HepG2 (cell line): ENCODE measurements around the gene RCC2. TPM values are rescaled to one million over a fixed set of nuclear protein-coding genes. Genes with fewer than 3 reads are reported as not detected.

Experiments
- ATAC-seq: fragments of 200-7000 bp; cut with Tn5 transposase; 3 replicates; pipeline ENCODE4 v1.9.1; 2020; ENCODE audit warnings: mild to moderate bottlenecking, moderate library complexity
- BruUV-seq: library from RNA; stranded (reverse); fragments of 400-500 nt; replicated peaks from 2 replicates; lab custom pipeline; 2021; lab: Mats Ljungman, UMichigan
- CTCF ChIA-PET: fragments of 300-600 bp; formaldehyde crosslinking; extraction: SDS; loops from one replicate; lab custom pipeline; 2021; ENCODE audit warnings: low total read pairs, inconsistent platforms, low intra/inter-chr PET ratio; lab: Yijun Ruan, JAX
- POLR2A ChIA-PET: fragments of 350-600 bp; sonication (Branson Sonifier 250); formaldehyde crosslinking; loops from one replicate; lab custom pipeline; 2020; ENCODE audit warnings: antibody characterized with exemption, inconsistent platforms; lab: Yijun Ruan, JAX
- DNase-seq: peaks from one replicate; pipeline ENCODE4 v3.0.0-alpha.2; 2015; ENCODE audit warnings: low spot score
- FAIRE-seq: peaks from 3 replicates; lab custom pipeline; 2011; peaks lifted over from hg19 to GRCh38; lab: Jason Lieb, UNC
- H2AFZ ChIP-seq: one replicate; pipeline ENCODE4 v1.6.1; 2011; ENCODE audit warnings: low read length, inconsistent platforms
- H3K27ac ChIP-seq: fragments of 300-600 bp; 3 replicates; pipeline ENCODE4 v1.8.0; 2011; ENCODE audit warnings: mixed run types, mild to moderate bottlenecking, mixed read lengths, low read length, inconsistent platforms; ENCODE audit not compliant: insufficient read depth; ENCODE audit errors: extremely low read length
- H3K27me3 ChIP-seq, 2 experiments: fragments of 200-600 bp in 1 of 2; 2 replicates in 1 of 2; 3 replicates in 1 of 2; pipeline versions ENCODE4 v1.6.0 to v1.8.0; 2011; ENCODE audit warnings: low read length in 2 of 2, mild to moderate bottlenecking in 2 of 2, moderate library complexity in 2 of 2, inconsistent platforms in 1 of 2; ENCODE audit not compliant: insufficient read depth in 2 of 2, control insufficient read depth in 1 of 2
- H3K36me3 ChIP-seq, 2 experiments: fragments of 200-600 bp in 1 of 2; replicated peaks in 1 of 2; 2 replicates in 1 of 2; 3 replicates in 1 of 2; pipeline versions ENCODE4 v1.5.1 to v1.8.0; 2011; ENCODE audit warnings: low read length in 2 of 2, inconsistent platforms in 1 of 2; ENCODE audit not compliant: insufficient read depth in 2 of 2, control insufficient read depth in 1 of 2
- H3K4me1 ChIP-seq: 2 replicates; pipeline ENCODE4 v1.5.1; 2012; ENCODE audit warnings: low read length, inconsistent platforms; ENCODE audit not compliant: insufficient read depth
- H3K4me2 ChIP-seq: 2 replicates; pipeline ENCODE4 v1.6.0; 2011; ENCODE audit warnings: low read depth, low read length, inconsistent platforms
- H3K4me3 ChIP-seq, 3 experiments: fragments of 200-600 bp in 1 of 3; sonication (generic), shearing (Covaris generic) in 1 of 3; replicated peaks in 1 of 3; 2 replicates each; pipeline ENCODE4 v1.5.1; 2011 to 2016; ENCODE audit warnings: low read length in 3 of 3, inconsistent platforms in 2 of 3, low read depth in 2 of 3, mild to moderate bottlenecking in 2 of 3, control low read depth in 1 of 3, mixed read lengths in 1 of 3; ENCODE audit not compliant: insufficient read depth in 1 of 3
- H3K79me2 ChIP-seq: one replicate; pipeline ENCODE4 v1.6.1; 2011; ENCODE audit warnings: low read length, inconsistent platforms; ENCODE audit not compliant: insufficient read depth
- H3K9ac ChIP-seq: 2 replicates; pipeline ENCODE4 v1.6.0; 2011; ENCODE audit warnings: mild to moderate bottlenecking, low read depth, low read length, inconsistent platforms; ENCODE audit not compliant: insufficient read depth
- H3K9me3 ChIP-seq: 2 replicates; pipeline ENCODE4 v1.5.1; 2012; ENCODE audit warnings: mild to moderate bottlenecking, low read length
- H4K20me1 ChIP-seq: 2 replicates; pipeline ENCODE4 v1.6.0; 2011; ENCODE audit warnings: inconsistent platforms, mild to moderate bottlenecking, low read length, moderate library complexity; ENCODE audit not compliant: insufficient read depth
- ASH2L ChIP-seq: fragments of 300-600, 200-600 bp; sonication (generic); IDR thresholded peaks from 2 replicates; pipeline ENCODE4 v1.7.0; 2017; ENCODE audit warnings: low read depth, mild to moderate bottlenecking, moderate library complexity, mixed read lengths, low read length; ENCODE audit not compliant: insufficient read length
- ATF7-NPFF ChIP-seq: sonication (generic); formaldehyde crosslinking; IDR thresholded peaks from 2 replicates; pipeline ENCODE4 v1.8.1; 2023; ENCODE audit warnings: mild to moderate bottlenecking, low read depth, missing genetic modification reagents, moderate library complexity
- MBNL3 ChIP-seq: fragments of 250-450 bp; sonication (Bioruptor Pico); conservative IDR thresholded peaks from 2 replicates; pipeline ENCODE4 v1.8.0; 2022; ENCODE audit warnings: mild to moderate bottlenecking, inconsistent platforms
- RBM22 ChIP-seq: fragments of 200-400 bp; formaldehyde crosslinking; optimal IDR thresholded peaks from 2 replicates; pipeline ENCODE3; 2017; ENCODE audit warnings: mild to moderate bottlenecking, low read length, moderate library complexity
- TEAD3 ChIP-seq: optimal IDR thresholded peaks from 2 replicates; pipeline ENCODE3; 2016; ENCODE audit warnings: borderline replicate concordance
- ZC3H13 ChIP-seq: sonication (generic); formaldehyde crosslinking; IDR thresholded peaks from 2 replicates; pipeline ENCODE4 v1.8.1; 2023; ENCODE audit warnings: mild to moderate bottlenecking, missing genetic modification reagents, moderate library complexity
- ZNF883 ChIP-seq: sonication (generic); formaldehyde crosslinking; IDR thresholded peaks from 2 replicates; pipeline ENCODE4 v1.5.1; 2020; ENCODE audit warnings: mild to moderate bottlenecking, missing genetic modification reagents; ENCODE audit errors: not compliant biosample characterization
- WGBS: methylation state at CpG from one replicate; pipeline ENCODE4 v1.1.6; 2017; ENCODE audit warnings: low lambda C conversion rate; 5-methylcytosine and 5-hydroxymethylcytosine counted together
- in situ Hi-C: cut with HindIII; loops from 2 replicates; pipeline ENCODE4 v1.10.0; 2017; ENCODE audit warnings: low pct_unique_long_range_greater_than_20kb; ENCODE audit not compliant: extremely low pct_ligation_motif_present
- intact Hi-C: fragments of 100-400 bp; cut with micrococcal nuclease; formaldehyde crosslinking; loops from one replicate; pipeline ENCODE4 v1.10.0; 2022; ENCODE audit not compliant: unreplicated experiment
- polyA plus RNA-seq, 8 experiments: library from polyadenylated mRNA; depleted of rRNA in 3 of 8; stranded (reverse) in 7 of 8; unstranded in 1 of 8; fragments of >200 nt; fragmentation: Illumina TruSeq in 4 of 8; extraction: Trizol in 4 of 8; gene quantifications; 2 replicates each; pipeline versions ENCODE4 v1.2.1 to v1.2.3, GENCODE V29; 2011 to 2016; ENCODE audit warnings: low read depth in 4 of 8, missing spikeins in 1 of 8, mixed read lengths in 1 of 8; ENCODE audit not compliant: insufficient read depth in 1 of 8
- total RNA-seq, 5 experiments: library from RNA; depleted of rRNA; stranded (reverse); fragments of >200 nt; fragmentation: Illumina TruSeq; extraction: Trizol; gene quantifications; 2 replicates each; pipeline ENCODE4 v1.2.3, GENCODE V29; 2016; ENCODE audit warnings: low read depth in 1 of 5
- TF ChIP-seq, protein P1 (sequence below): IDR thresholded peaks from 2 replicates; pipeline ENCODE4 v1.6.1; 2016; ENCODE audit warnings: mild to moderate bottlenecking
- TF ChIP-seq, protein P2 (sequence below): sonication (generic); formaldehyde crosslinking; IDR thresholded peaks from 2 replicates; pipeline ENCODE4 v1.8.0; 2022; ENCODE audit warnings: low read depth, missing genetic modification reagents
- TF ChIP-seq, protein P3 (sequence below): sonication (generic); formaldehyde crosslinking; IDR thresholded peaks from 2 replicates; pipeline ENCODE4 v1.4.0; 2020; ENCODE audit warnings: missing genetic modification reagents
- TF ChIP-seq, protein P4 (sequence below): sonication (generic); formaldehyde crosslinking; IDR thresholded peaks from 2 replicates; pipeline ENCODE4 v1.4.0; 2020; ENCODE audit warnings: missing genetic modification reagents, borderline replicate concordance

RCC2 gene
- total and polyA plus RNA-seq, 2 of the 13 experiments (the other 11 are each of a cell fraction or from before 2014, with no cell fraction given): 20.5 to 55.8 TPM

DNA sequence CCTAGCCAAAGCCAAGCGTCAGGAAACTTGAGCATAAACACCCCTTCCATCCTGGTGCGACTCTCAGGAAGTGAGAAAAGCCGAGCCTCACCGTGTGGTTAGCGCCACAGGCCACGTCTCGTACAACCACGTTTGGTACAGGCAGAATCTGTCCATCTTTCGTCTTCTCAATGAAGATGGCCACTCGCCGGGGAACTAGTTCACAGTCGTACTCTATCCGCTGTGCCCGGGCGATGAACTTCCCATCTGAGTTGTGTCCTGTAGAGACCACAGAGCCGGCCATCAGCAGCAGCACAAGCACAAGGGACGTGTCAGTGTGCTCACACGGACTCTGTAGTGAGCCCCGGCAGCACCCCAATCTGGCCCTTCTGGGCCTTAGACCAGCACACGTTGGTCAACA lies 23.1 kb downstream of the RCC2 start (continued):
- TF ChIP-seq ZNF883 (CRISPR knock-in tag) (no peak), RBM22 (peak; percentile 24)
- TF ChIP-seq, protein P1, sequence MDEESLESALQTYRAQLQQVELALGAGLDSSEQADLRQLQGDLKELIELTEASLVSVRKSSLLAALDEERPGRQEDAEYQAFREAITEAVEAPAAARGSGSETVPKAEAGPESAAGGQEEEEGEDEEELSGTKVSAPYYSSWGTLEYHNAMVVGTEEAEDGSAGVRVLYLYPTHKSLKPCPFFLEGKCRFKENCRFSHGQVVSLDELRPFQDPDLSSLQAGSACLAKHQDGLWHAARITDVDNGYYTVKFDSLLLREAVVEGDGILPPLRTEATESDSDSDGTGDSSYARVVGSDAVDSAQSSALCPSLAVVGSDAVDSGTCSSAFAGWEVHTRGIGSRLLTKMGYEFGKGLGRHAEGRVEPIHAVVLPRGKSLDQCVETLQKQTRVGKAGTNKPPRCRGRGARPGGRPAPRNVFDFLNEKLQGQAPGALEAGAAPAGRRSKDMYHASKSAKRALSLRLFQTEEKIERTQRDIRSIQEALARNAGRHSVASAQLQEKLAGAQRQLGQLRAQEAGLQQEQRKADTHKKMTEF: no peak

DNA sequence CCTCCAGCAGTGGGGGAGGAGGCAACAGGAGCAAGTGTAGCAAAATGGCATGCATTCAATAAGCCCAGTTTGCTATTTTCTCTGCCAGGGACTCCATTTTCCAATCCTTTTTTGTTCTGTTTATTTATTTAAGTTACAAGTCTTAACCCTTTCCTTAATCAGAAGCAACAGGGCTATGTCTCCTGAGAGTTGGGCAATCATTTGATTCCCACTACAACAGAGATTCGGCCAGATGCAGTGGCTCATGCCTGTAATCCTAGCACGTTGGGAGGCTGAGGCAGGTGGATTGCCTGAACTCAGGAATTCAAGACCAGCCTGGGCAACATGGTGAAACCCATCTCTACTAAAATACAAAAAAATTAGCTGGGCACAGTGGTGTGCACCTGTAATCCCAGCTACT lies 25.5 kb downstream of the RCC2 start:
- POLR2A ChIA-PET: no interaction called here
- intact Hi-C loops: no loop called here
- 97% methylated on average over 2 of the region's 2 CpGs for WGBS
- FAIRE-seq (no peak), ATAC-seq (no peak), DNase-seq (no peak)
- Histone ChIP-seq H3K79me2 (no peaks in the 10 kb centered on the region), H3K9ac (no peak overlapping the region), H3K9me3 (no peaks in the 10 kb centered on the region), H3K4me2 (no peak overlapping the region), H4K20me1 (no peaks in the 10 kb centered on the region), H3K4me3 (no peak overlapping the region), H3K27ac (no peak overlapping the region), H2AFZ (no peak overlapping the region), H3K27me3 (no peaks in the 10 kb centered on the region), H3K4me1 (no peaks in the 10 kb centered on the region), H3K36me3 (peaks cover 45 to 91% of the 10 kb centered on the region in 2 experiments)
- no TSS peak for BruUV-seq
- in situ Hi-C loops: no loop called here
- CTCF ChIA-PET: no interaction called here
- TF ChIP-seq, protein P2, sequence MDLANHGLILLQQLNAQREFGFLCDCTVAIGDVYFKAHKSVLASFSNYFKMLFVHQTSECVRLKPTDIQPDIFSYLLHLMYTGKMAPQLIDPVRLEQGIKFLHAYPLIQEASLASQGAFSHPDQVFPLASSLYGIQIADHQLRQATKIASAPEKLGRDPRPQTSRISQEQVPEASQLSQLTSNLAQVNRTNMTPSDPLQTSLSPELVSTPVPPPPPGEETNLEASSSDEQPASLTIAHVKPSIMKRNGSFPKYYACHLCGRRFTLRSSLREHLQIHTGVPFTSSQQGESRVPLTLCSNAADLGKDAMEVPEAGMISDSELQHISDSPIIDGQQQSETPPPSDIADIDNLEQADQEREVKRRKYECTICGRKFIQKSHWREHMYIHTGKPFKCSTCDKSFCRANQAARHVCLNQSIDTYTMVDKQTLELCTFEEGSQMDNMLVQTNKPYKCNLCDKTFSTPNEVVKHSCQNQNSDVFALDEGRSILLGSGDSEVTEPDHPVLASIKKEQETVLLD (CRISPR knock-in tag): no peak
- no peak for TF ChIP-seq TEAD3
- no peak for TF ChIP-seq ZC3H13 (CRISPR knock-in tag)
- TF ChIP-seq, protein P3, sequence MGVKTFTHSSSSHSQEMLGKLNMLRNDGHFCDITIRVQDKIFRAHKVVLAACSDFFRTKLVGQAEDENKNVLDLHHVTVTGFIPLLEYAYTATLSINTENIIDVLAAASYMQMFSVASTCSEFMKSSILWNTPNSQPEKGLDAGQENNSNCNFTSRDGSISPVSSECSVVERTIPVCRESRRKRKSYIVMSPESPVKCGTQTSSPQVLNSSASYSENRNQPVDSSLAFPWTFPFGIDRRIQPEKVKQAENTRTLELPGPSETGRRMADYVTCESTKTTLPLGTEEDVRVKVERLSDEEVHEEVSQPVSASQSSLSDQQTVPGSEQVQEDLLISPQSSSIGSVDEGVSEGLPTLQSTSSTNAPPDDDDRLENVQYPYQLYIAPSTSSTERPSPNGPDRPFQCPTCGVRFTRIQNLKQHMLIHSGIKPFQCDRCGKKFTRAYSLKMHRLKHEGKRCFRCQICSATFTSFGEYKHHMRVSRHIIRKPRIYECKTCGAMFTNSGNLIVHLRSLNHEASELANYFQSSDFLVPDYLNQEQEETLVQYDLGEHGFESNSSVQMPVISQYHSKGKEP (CRISPR knock-in tag): no peak
- TF ChIP-seq ASH2L: no peak
- TF ChIP-seq MBNL3 (CRISPR knock-in tag): no peak
- TF ChIP-seq, protein P4, sequence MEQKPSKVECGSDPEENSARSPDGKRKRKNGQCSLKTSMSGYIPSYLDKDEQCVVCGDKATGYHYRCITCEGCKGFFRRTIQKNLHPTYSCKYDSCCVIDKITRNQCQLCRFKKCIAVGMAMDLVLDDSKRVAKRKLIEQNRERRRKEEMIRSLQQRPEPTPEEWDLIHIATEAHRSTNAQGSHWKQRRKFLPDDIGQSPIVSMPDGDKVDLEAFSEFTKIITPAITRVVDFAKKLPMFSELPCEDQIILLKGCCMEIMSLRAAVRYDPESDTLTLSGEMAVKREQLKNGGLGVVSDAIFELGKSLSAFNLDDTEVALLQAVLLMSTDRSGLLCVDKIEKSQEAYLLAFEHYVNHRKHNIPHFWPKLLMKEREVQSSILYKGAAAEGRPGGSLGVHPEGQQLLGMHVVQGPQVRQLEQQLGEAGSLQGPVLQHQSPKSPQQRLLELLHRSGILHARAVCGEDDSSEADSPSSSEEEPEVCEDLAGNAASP (CRISPR knock-in tag): no peak
- no peak for TF ChIP-seq ATF7-NPFF
- TF ChIP-seq, all 625 proteins: peak for 0
